ENCODE measurements around the gene MEGF11.
A peak's percentile ranks its signal among the peaks of the same experiment; 100 is the strongest.

MEGF11 gene

GRCh38 chr15:66117841-66118240, 135.7 kb downstream of the MEGF11 start:
- no peak for DNase-seq (ENCODE audit: low read depth)
- TF ChIP-seq CTCF (conservative IDR thresholded peaks at IDR 0.05; ENCODE audit: control insufficient read depth, insufficient read depth, low read depth, low read length), result no peak
- H3K4me3 ChIP-seq (ENCODE audit: control insufficient read depth, low read depth, low read length), result no peak overlapping the region

- peak; percentile 3 for DNase-seq (ENCODE audit: low read depth)
Measured at GRCh38 chr15:66115568-66116206, 137.9 kb downstream of the MEGF11 start.

GRCh38 chr15:66114863-66115425, 138.6 kb downstream of the MEGF11 start:
- H3K4me3 ChIP-seq (ENCODE audit: control insufficient read depth, low read depth, low read length), result no peak overlapping the region
- DNase-seq (ENCODE audit: low read depth), result no peak
- no peak for TF ChIP-seq CTCF (conservative IDR thresholded peaks at IDR 0.05; ENCODE audit: control insufficient read depth, insufficient read depth, low read depth, low read length)

More at GRCh38 chr15:66115568-66116206, 137.9 kb downstream of the MEGF11 start:
- TF ChIP-seq CTCF (conservative IDR thresholded peaks at IDR 0.05; ENCODE audit: control insufficient read depth, insufficient read depth, low read depth, low read length), result no peak
- H3K4me3 ChIP-seq (ENCODE audit: control insufficient read depth, low read depth, low read length), result no peak overlapping the region

GRCh38 chr15:66112388-66112787, 141.2 kb downstream of the MEGF11 start:
- TF ChIP-seq CTCF (conservative IDR thresholded peaks at IDR 0.05; ENCODE audit: control insufficient read depth, insufficient read depth, low read depth, low read length), result no peak
- H3K4me3 ChIP-seq (ENCODE audit: control insufficient read depth, low read depth, low read length), result no peak overlapping the region

GRCh38 chr15:66111363-66111762, 142.2 kb downstream of the MEGF11 start:
- no peak overlapping the region for H3K4me3 ChIP-seq (ENCODE audit: control insufficient read depth, low read depth, low read length)
- DNase-seq (ENCODE audit: low read depth), result no peak
- TF ChIP-seq CTCF (conservative IDR thresholded peaks at IDR 0.05; ENCODE audit: control insufficient read depth, insufficient read depth, low read depth, low read length), result no peak

More at GRCh38 chr15:66112388-66112787, 141.2 kb downstream of the MEGF11 start:
- no peak for DNase-seq (ENCODE audit: low read depth)

- no peak overlapping the region for H3K4me3 ChIP-seq (ENCODE audit: control insufficient read depth, low read depth, low read length)
- no peak for TF ChIP-seq CTCF (conservative IDR thresholded peaks at IDR 0.05; ENCODE audit: control insufficient read depth, insufficient read depth, low read depth, low read length)
- no peak for DNase-seq (ENCODE audit: low read depth)
Measured at GRCh38 chr15:66110864-66111263, 142.7 kb downstream of the MEGF11 start.

Measured in fibroblast of mammary gland (primary cell).